Smooth muscle cell (in vitro differentiated cells): ENCODE measurements around the gene SORT1. TPM values are rescaled to one million over a fixed set of nuclear protein-coding genes. Genes with fewer than 3 reads are reported as not detected.
"Not testable (repeated sequence)": the region's sequence is repeated elsewhere in the genome, so short reads cannot be mapped to it uniquely, and the experiment has no call there.

Source experiments
- DNase-seq: peaks from one replicate; lab custom pipeline; 2025; ENCODE audit not compliant: unreplicated experiment; lab: John Stamatoyannopoulos, UW
- H2AFZ ChIP-seq: fragments of 200-600 bp; sonication (generic); 2 replicates; pipeline ENCODE4 v1.6.0; 2016; ENCODE audit warnings: antibody characterized with exemption, low read depth, mild to moderate bottlenecking
- H3F3A ChIP-seq: fragments of 200-600 bp; sonication (generic); 2 replicates; pipeline ENCODE4 v1.6.0; 2017; ENCODE audit warnings: antibody characterized with exemption, low read depth
- H3K27ac ChIP-seq: fragments of 200-600 bp; sonication (generic); 2 replicates; pipeline ENCODE4 v1.5.1; 2016; ENCODE audit warnings: low read depth, mild to moderate bottlenecking
- H3K27me3 ChIP-seq: fragments of 200-600 bp; sonication (generic); 2 replicates; pipeline ENCODE4 v1.6.1; 2016; ENCODE audit warnings: low read depth, mild to moderate bottlenecking
- H3K36me3 ChIP-seq: fragments of 200-600 bp; sonication (generic); 2 replicates; pipeline ENCODE4 v1.5.1; 2016; ENCODE audit warnings: low read depth
- H3K4me1 ChIP-seq: fragments of 200-600 bp; sonication (generic); 2 replicates; pipeline ENCODE4 v1.5.1; 2016; ENCODE audit warnings: low read depth
- H3K4me2 ChIP-seq: fragments of 200-600 bp; sonication (generic); 2 replicates; pipeline ENCODE4 v1.6.0; 2016; ENCODE audit warnings: mild to moderate bottlenecking
- H3K4me3 ChIP-seq: fragments of 200-600 bp; sonication (generic); 2 replicates; pipeline ENCODE4 v1.5.1; 2016; ENCODE audit warnings: mild to moderate bottlenecking
- H3K79me2 ChIP-seq: fragments of 200-600 bp; sonication (generic); 2 replicates; pipeline ENCODE4 v1.6.0; 2016; ENCODE audit warnings: low read depth, mild to moderate bottlenecking
- H3K9ac ChIP-seq: fragments of 200-600 bp; sonication (generic); 2 replicates; pipeline ENCODE4 v1.6.0; 2016; ENCODE audit warnings: low read depth
- H3K9me3 ChIP-seq: fragments of 200-600 bp; sonication (generic); replicated peaks from 2 replicates; pipeline ENCODE4 v1.5.1; 2016; ENCODE audit warnings: low read depth
- H4K20me1 ChIP-seq: fragments of 200-600 bp; sonication (generic); 2 replicates; pipeline ENCODE4 v1.6.0; 2016; ENCODE audit warnings: low read depth
- WGBS: methylation state at CpG from one replicate; pipeline ENCODE4 v1.1.7; 2016; ENCODE audit warnings: low lambda C conversion rate; 5-methylcytosine and 5-hydroxymethylcytosine counted together
- polyA plus RNA-seq: library from polyadenylated mRNA; unstranded; fragments of >200 nt; fragmentation: Nextera tagmentation; extraction: Ambion mirVana; gene quantifications from 2 replicates; pipeline ENCODE4 v1.2.1, GENCODE V29; 2016
- total RNA-seq: library from RNA; depleted of rRNA; stranded (reverse); fragments of >200 nt; gene quantifications from 2 replicates; pipeline ENCODE4 v1.2.3, GENCODE V29; 2014
- TF ChIP-seq, protein P1 (sequence below): fragments of 200-600 bp; sonication (generic); IDR thresholded peaks from 2 replicates; pipeline ENCODE4 v1.5.1; 2017; ENCODE audit warnings: borderline replicate concordance, mild to moderate bottlenecking, antibody characterized with exemption; ENCODE audit not compliant: insufficient read depth, poor library complexity, severe bottlenecking

SORT1 gene
- total and polyA plus RNA-seq, 2 experiments from 2014 or later = 9.8 to 31.4 TPM

- WGBS = 92% methylated on average over 6 of the region's 6 CpGs
- Histone ChIP-seq H3K27me3 (no peaks in the 10 kb centered on the region), H3K79me2 (no peaks in the 10 kb centered on the region), H3K4me2 (no peak overlapping the region), H3K36me3 (no peaks in the 10 kb centered on the region), H3K27ac (no peak overlapping the region), H3K9ac (no peak overlapping the region), H4K20me1 (no peaks in the 10 kb centered on the region), H3K4me3 (no peak overlapping the region), H3K4me1 (no peaks in the 10 kb centered on the region), H2AFZ (no peak overlapping the region), H3F3A (no peaks in the 10 kb centered on the region), H3K9me3 (no peaks in the 10 kb centered on the region)
- no peak for DNase-seq
- TF ChIP-seq, protein P1, sequence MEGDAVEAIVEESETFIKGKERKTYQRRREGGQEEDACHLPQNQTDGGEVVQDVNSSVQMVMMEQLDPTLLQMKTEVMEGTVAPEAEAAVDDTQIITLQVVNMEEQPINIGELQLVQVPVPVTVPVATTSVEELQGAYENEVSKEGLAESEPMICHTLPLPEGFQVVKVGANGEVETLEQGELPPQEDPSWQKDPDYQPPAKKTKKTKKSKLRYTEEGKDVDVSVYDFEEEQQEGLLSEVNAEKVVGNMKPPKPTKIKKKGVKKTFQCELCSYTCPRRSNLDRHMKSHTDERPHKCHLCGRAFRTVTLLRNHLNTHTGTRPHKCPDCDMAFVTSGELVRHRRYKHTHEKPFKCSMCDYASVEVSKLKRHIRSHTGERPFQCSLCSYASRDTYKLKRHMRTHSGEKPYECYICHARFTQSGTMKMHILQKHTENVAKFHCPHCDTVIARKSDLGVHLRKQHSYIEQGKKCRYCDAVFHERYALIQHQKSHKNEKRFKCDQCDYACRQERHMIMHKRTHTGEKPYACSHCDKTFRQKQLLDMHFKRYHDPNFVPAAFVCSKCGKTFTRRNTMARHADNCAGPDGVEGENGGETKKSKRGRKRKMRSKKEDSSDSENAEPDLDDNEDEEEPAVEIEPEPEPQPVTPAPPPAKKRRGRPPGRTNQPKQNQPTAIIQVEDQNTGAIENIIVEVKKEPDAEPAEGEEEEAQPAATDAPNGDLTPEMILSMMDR = no peak
These were observed 106.7 kb downstream of the SORT1 start for GRCh38 chr1:109290998-109291397.

DNA sequence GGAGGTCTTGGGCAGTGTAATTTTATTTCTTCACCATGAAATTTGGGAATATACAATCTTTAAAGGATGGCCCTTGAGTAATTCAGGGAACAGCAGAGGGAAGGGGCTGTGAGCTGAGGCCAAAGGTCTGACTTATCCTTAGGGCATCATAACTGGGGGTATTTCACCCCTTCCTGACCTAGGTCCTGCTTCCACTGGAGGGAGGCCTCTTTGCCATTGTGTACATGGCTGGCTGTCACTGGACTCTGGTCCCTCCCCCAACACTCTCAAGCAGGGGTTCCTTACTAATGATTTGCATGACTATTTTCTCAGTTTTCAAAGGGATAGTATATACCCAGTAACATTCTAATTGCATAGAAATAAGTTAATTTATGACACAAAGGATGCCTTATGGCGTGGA, 107.6 kb downstream of the SORT1 start:
- WGBS = 96% methylated on average over 1 of the region's 1 CpG
- Histone ChIP-seq H3K4me1 (no peaks in the 10 kb centered on the region), H3K9ac (no peak overlapping the region), H3K27ac (no peak overlapping the region), H3K4me2 (no peak overlapping the region), H2AFZ (no peak overlapping the region), H3K27me3 (no peaks in the 10 kb centered on the region), H3F3A (no peaks in the 10 kb centered on the region), H3K36me3 (no peaks in the 10 kb centered on the region), H3K9me3 (no peaks in the 10 kb centered on the region), H4K20me1 (no peaks in the 10 kb centered on the region), H3K4me3 (no peak overlapping the region), H3K79me2 (no peaks in the 10 kb centered on the region)
- TF ChIP-seq, protein P1 = no peak
- no peak for DNase-seq

DNA sequence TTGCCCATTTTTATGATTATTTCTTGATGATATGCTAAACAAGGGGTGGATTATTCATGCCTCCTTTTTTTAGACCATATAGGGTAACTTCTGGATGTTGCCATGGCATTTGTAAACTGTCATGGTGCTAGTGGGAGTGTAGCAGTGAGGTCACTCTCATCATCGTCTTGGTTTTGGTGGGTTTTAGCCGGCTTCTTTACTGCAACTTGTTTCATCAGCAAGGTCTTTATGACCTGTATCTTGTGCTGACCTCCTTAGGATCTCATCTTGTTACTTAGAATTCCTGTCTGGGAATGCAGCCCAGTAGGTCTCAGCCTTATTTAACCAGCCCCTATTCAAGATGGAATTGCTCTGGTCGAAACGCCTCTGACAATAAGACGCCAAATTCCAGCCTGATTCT, 111.0 kb downstream of the SORT1 start:
- not testable (repeated sequence) for H3K4me1 ChIP-seq, H3K27ac ChIP-seq, H3K36me3 ChIP-seq, H3K27me3 ChIP-seq, H3K9me3 ChIP-seq, H2AFZ ChIP-seq, H4K20me1 ChIP-seq, DNase-seq, H3K4me2 ChIP-seq, H3F3A ChIP-seq, H3K4me3 ChIP-seq, H3K9ac ChIP-seq
- peaks cover 12% of the 10 kb centered on the region for H3K79me2 ChIP-seq
- WGBS = 61% methylated on average over 5 of the region's 5 CpGs

- Histone ChIP-seq H3K36me3 (no peaks in the 10 kb centered on the region), H4K20me1 (no peaks in the 10 kb centered on the region), H3K27me3 (no peaks in the 10 kb centered on the region), H3K4me1 (no peaks in the 10 kb centered on the region), H3F3A (no peaks in the 10 kb centered on the region), H3K4me2 (peak overlapping the region; percentile 86), H3K4me3 (peak overlapping the region; percentile 81), H3K9me3 (no peaks in the 10 kb centered on the region), H3K9ac (peak overlapping the region; percentile 26), H2AFZ (peak overlapping the region; percentile 76), H3K79me2 (peaks cover 15% of the 10 kb centered on the region), H3K27ac (peak overlapping the region; percentile 51)
- 54% methylated on average over 17 of the region's 17 CpGs for WGBS
- TF ChIP-seq, protein P1 = no peak
- DNase-seq = no peak
These were observed 113.7 kb downstream of the SORT1 start for GRCh38 chr1:109283748-109284600.
